Mesenchymal stem cell (in vitro differentiated cells and primary cell): ENCODE measurements around the gene ZFP57.

ENCODE experiments used
- DNase-seq: peaks from one replicate; pipeline ENCODE4 v3.0.0-alpha.2; 2013
- H2AFZ ChIP-seq: one replicate; pipeline ENCODE4 v1.6.1; 2013; ENCODE audit warnings: low read depth, mild to moderate bottlenecking, control low read depth, inconsistent platforms, low read length, moderate library complexity
- H2AK5ac ChIP-seq: 2 replicates; pipeline ENCODE4 v1.6.1; 2013; ENCODE audit warnings: low read length, moderate library complexity, mild to moderate bottlenecking, inconsistent platforms; ENCODE audit not compliant: severe bottlenecking
- H2BK120ac ChIP-seq: one replicate; pipeline ENCODE4 v1.6.1; 2013; ENCODE audit warnings: low read depth, mild to moderate bottlenecking, inconsistent platforms, low read length, moderate library complexity
- H2BK12ac ChIP-seq, 2 experiments: one replicate each; pipeline ENCODE4 v1.6.1; 2013; ENCODE audit warnings: inconsistent platforms in 2 of 2, low read length in 2 of 2, mild to moderate bottlenecking in 2 of 2, moderate library complexity in 2 of 2, control low read depth in 1 of 2
- H2BK15ac ChIP-seq: one replicate; pipeline ENCODE4 v1.6.1; 2013; ENCODE audit warnings: mild to moderate bottlenecking, low read depth, inconsistent platforms; ENCODE audit not compliant: poor library complexity, severe bottlenecking
- H2BK5ac ChIP-seq: 2 replicates; pipeline ENCODE4 v1.6.1; 2013; ENCODE audit warnings: low read depth, mild to moderate bottlenecking, low read length, control low read depth, inconsistent platforms; ENCODE audit not compliant: poor library complexity, severe bottlenecking
- H3K14ac ChIP-seq, 2 experiments: one replicate each; pipeline ENCODE4 v1.6.1; 2013; ENCODE audit warnings: inconsistent platforms in 2 of 2, low read length in 2 of 2, control low read depth in 1 of 2, mild to moderate bottlenecking in 1 of 2, moderate library complexity in 1 of 2
- H3K18ac ChIP-seq, 2 experiments: one replicate each; pipeline ENCODE4 v1.6.1; 2013; ENCODE audit warnings: inconsistent platforms in 2 of 2, low read length in 2 of 2, control low read depth in 1 of 2, low read depth in 1 of 2, mild to moderate bottlenecking in 1 of 2
- H3K23ac ChIP-seq, 2 experiments: one replicate each; pipeline ENCODE4 v1.6.1; 2013; ENCODE audit warnings: inconsistent platforms in 2 of 2, low read length in 2 of 2, mild to moderate bottlenecking in 2 of 2, moderate library complexity in 2 of 2, control low read depth in 1 of 2
- H3K27ac ChIP-seq: 2 replicates; pipeline ENCODE4 v1.5.1; 2013; ENCODE audit warnings: mild to moderate bottlenecking, moderate library complexity, low read length, control low read depth, inconsistent platforms; ENCODE audit not compliant: poor library complexity, severe bottlenecking
- H3K27me3 ChIP-seq, 2 experiments: 2 replicates each; pipeline versions ENCODE4 v1.6.1 to v1.7.0; 2013; ENCODE audit warnings: low read length in 2 of 2, mild to moderate bottlenecking in 2 of 2, moderate library complexity in 2 of 2, control low read depth in 1 of 2, inconsistent platforms in 1 of 2; ENCODE audit not compliant: control insufficient read depth in 1 of 2, insufficient read depth in 1 of 2
- H3K36me3 ChIP-seq, 2 experiments: 2 replicates each; pipeline versions ENCODE4 v1.6.1 to v1.7.0; 2013; ENCODE audit warnings: low read length in 2 of 2, control low read depth in 1 of 2, inconsistent platforms in 1 of 2, low read depth in 1 of 2, mild to moderate bottlenecking in 1 of 2; ENCODE audit not compliant: insufficient read depth in 2 of 2, control insufficient read depth in 1 of 2
- H3K4ac ChIP-seq, 2 experiments: one replicate each; pipeline ENCODE4 v1.6.1; 2013; ENCODE audit warnings: inconsistent platforms in 2 of 2, low read length in 2 of 2, mild to moderate bottlenecking in 2 of 2, moderate library complexity in 2 of 2, control low read depth in 1 of 2, low read depth in 1 of 2
- H3K4me1 ChIP-seq: 2 replicates; pipeline ENCODE4 v1.6.1; 2013; ENCODE audit warnings: low read depth, low read length, control low read depth; ENCODE audit not compliant: control insufficient read depth, insufficient read depth
- H3K4me2 ChIP-seq: 2 replicates; pipeline ENCODE4 v1.6.1; 2013; ENCODE audit warnings: low read length, mild to moderate bottlenecking, inconsistent platforms; ENCODE audit not compliant: poor library complexity, severe bottlenecking
- H3K4me3 ChIP-seq, 2 experiments: 2 replicates each; pipeline versions ENCODE4 v1.5.1 to v1.7.0; 2013; ENCODE audit warnings: low read length in 2 of 2, mild to moderate bottlenecking in 2 of 2, control low read depth in 1 of 2, low read depth in 1 of 2; ENCODE audit not compliant: insufficient read depth in 1 of 2
- H3K79me1 ChIP-seq: replicated peaks from 2 replicates; pipeline ENCODE4 v1.6.1; 2013; ENCODE audit warnings: mild to moderate bottlenecking, control low read depth, low read length, inconsistent platforms; ENCODE audit not compliant: poor library complexity, severe bottlenecking
- H3K9ac ChIP-seq: 2 replicates; pipeline ENCODE4 v1.7.0; 2013; ENCODE audit warnings: mild to moderate bottlenecking, low read length, moderate library complexity
- H3K9me3 ChIP-seq: 2 replicates; pipeline ENCODE4 v1.7.0; 2013; ENCODE audit warnings: mild to moderate bottlenecking, low read length; ENCODE audit not compliant: control insufficient read depth
- H4K8ac ChIP-seq: one replicate; pipeline ENCODE4 v1.6.1; 2013; ENCODE audit warnings: inconsistent platforms, mild to moderate bottlenecking, low read length, moderate library complexity
- H4K91ac ChIP-seq: one replicate; pipeline ENCODE4 v1.6.1; 2013; ENCODE audit warnings: mild to moderate bottlenecking, low read length, inconsistent platforms
- WGBS: methylation state at CpG from one replicate; pipeline ENCODE4 v1.1.7; 2013; ENCODE audit warnings: mixed read lengths; 5-methylcytosine and 5-hydroxymethylcytosine counted together

Gene ZFP57

GRCh38 chr6:29661071-29661470, 19.9 kb downstream of the ZFP57 start:
- H2BK120ac ChIP-seq = no peak overlapping the region
- H3K36me3 ChIP-seq = no peaks in the 10 kb centered on the region
- H3K27me3 ChIP-seq = peaks cover 20 to 60% of the 10 kb centered on the region in 2 experiments
- H3K4me1 ChIP-seq = no peaks in the 10 kb centered on the region
- H3K9me3 ChIP-seq = no peaks in the 10 kb centered on the region
- no peak overlapping the region for H3K4me2 ChIP-seq
- no peak overlapping the region for H2BK5ac ChIP-seq
- H3K23ac ChIP-seq = no peak overlapping the region
- no peak overlapping the region for H3K9ac ChIP-seq
- H3K27ac ChIP-seq = no peak overlapping the region
- no peak overlapping the region for H3K4me3 ChIP-seq
- H4K91ac ChIP-seq = no peak overlapping the region
- H2BK15ac ChIP-seq = no peak overlapping the region
- no peak overlapping the region for H4K8ac ChIP-seq
- no peak overlapping the region for H3K4ac ChIP-seq
- H2BK12ac ChIP-seq = no peak overlapping the region
- no peak overlapping the region for H2AFZ ChIP-seq
- no peak overlapping the region for H3K14ac ChIP-seq
- no peaks in the 10 kb centered on the region for H3K79me1 ChIP-seq
- 70% methylated on average over 2 of the region's 3 CpGs for WGBS
- H3K18ac ChIP-seq = no peak overlapping the region
- no peak overlapping the region for H2AK5ac ChIP-seq
- DNase-seq = no peak

- Histone ChIP-seq H4K91ac (no peak within 1 kb of the TSS), H3K27ac (no peak within 1 kb of the TSS), H3K4ac (no peak within 1 kb of the TSS), H3K18ac (no peak within 1 kb of the TSS), H4K8ac (no peak within 1 kb of the TSS), H3K4me2 (no peak within 1 kb of the TSS), H2BK120ac (no peak within 1 kb of the TSS), H3K36me3 (no peaks in the 10 kb centered on the region), H3K79me1 (no peaks in the 10 kb centered on the region), H2AK5ac (no peak within 1 kb of the TSS), H3K4me3 (no peak within 1 kb of the TSS), H3K9ac (no peak within 1 kb of the TSS), H2BK5ac (no peak within 1 kb of the TSS), H3K23ac (no peak within 1 kb of the TSS), H3K14ac (no peak within 1 kb of the TSS), H3K27me3 (peaks cover 27 to 55% of the 10 kb centered on the region in 2 experiments), H3K9me3 (no peaks in the 10 kb centered on the region), H2BK15ac (no peak within 1 kb of the TSS), H2BK12ac (no peak within 1 kb of the TSS), H3K4me1 (peaks cover 2% of the 10 kb centered on the region), H2AFZ (no peak within 1 kb of the TSS)
- DNase-seq = no peak
- WGBS = 81% methylated on average over 4 of the region's 4 CpGs
These were observed 24.2 kb downstream of the ZFP57 start, which contains the start of gene MOG for GRCh38 chr6:29656798-29657197. Gene MOG (plus strand): TSS chr6:29657092. CDS start chr6:29657210, 118 bp downstream.

- H3K23ac ChIP-seq = no peak overlapping the region
- no peak overlapping the region for H2BK12ac ChIP-seq
- H2AK5ac ChIP-seq = no peak overlapping the region
- H4K8ac ChIP-seq = no peak overlapping the region
- H3K18ac ChIP-seq = no peak overlapping the region
- H3K36me3 ChIP-seq = no peaks in the 10 kb centered on the region
- no peak for DNase-seq
- H2AFZ ChIP-seq = no peak overlapping the region
- H2BK15ac ChIP-seq = no peak overlapping the region
- no peak overlapping the region for H3K27ac ChIP-seq
- peaks cover 2% of the 10 kb centered on the region for H3K4me1 ChIP-seq
- H3K4me2 ChIP-seq = no peak overlapping the region
- H2BK5ac ChIP-seq = no peak overlapping the region
- H3K4me3 ChIP-seq = no peak overlapping the region
- no peak overlapping the region for H3K9ac ChIP-seq
- no peak overlapping the region for H3K4ac ChIP-seq
- H2BK120ac ChIP-seq = no peak overlapping the region
- H3K27me3 ChIP-seq = peaks cover 27 to 50% of the 10 kb centered on the region in 2 experiments
- H3K79me1 ChIP-seq = no peaks in the 10 kb centered on the region
- H3K14ac ChIP-seq = no peak overlapping the region
- H3K9me3 ChIP-seq = no peaks in the 10 kb centered on the region
- no peak overlapping the region for H4K91ac ChIP-seq
- WGBS = 55% methylated on average over 2 of the region's 2 CpGs
These were observed 24.8 kb downstream of the ZFP57 start for GRCh38 chr6:29656157-29656556.

GRCh38 chr6:29655658-29656057, 25.3 kb downstream of the ZFP57 start:
- H3K18ac ChIP-seq = no peak overlapping the region
- no peak overlapping the region for H4K91ac ChIP-seq
- peaks cover 27 to 47% of the 10 kb centered on the region in 2 experiments for H3K27me3 ChIP-seq
- H2BK5ac ChIP-seq = no peak overlapping the region
- H2AK5ac ChIP-seq = no peak overlapping the region
- H2BK120ac ChIP-seq = no peak overlapping the region
- peaks cover 2% of the 10 kb centered on the region for H3K4me1 ChIP-seq
- no peaks in the 10 kb centered on the region for H3K9me3 ChIP-seq
- no peak overlapping the region for H2BK15ac ChIP-seq
- no peak overlapping the region for H3K23ac ChIP-seq
- DNase-seq = no peak
- H3K9ac ChIP-seq = no peak overlapping the region
- H2BK12ac ChIP-seq = no peak overlapping the region
- H4K8ac ChIP-seq = no peak overlapping the region
- H3K27ac ChIP-seq = no peak overlapping the region
- 66% methylated on average over 4 of the region's 6 CpGs for WGBS
- no peak overlapping the region for H3K4me2 ChIP-seq
- no peak overlapping the region for H3K4ac ChIP-seq
- H2AFZ ChIP-seq = no peak overlapping the region
- no peak overlapping the region for H3K4me3 ChIP-seq
- H3K79me1 ChIP-seq = no peaks in the 10 kb centered on the region
- H3K14ac ChIP-seq = no peak overlapping the region
- no peaks in the 10 kb centered on the region for H3K36me3 ChIP-seq
